Activated CD8-positive, alpha-beta memory T cell treated with anti-CD3 and anti-CD28 coated beads for 4 hours (primary cell): ENCODE results near the gene PDE9A.
"Not testable (repeated sequence)": the region's sequence is repeated elsewhere in the genome, so short reads cannot be mapped to it uniquely, and the experiment has no call there.

Experiments used
- DNase-seq, 2 donors: peaks; one replicate each; pipeline ENCODE4 v3.0.0-alpha.2; 2020; ENCODE audit warnings: low read depth in 2 of 2

Gene PDE9A

DNA sequence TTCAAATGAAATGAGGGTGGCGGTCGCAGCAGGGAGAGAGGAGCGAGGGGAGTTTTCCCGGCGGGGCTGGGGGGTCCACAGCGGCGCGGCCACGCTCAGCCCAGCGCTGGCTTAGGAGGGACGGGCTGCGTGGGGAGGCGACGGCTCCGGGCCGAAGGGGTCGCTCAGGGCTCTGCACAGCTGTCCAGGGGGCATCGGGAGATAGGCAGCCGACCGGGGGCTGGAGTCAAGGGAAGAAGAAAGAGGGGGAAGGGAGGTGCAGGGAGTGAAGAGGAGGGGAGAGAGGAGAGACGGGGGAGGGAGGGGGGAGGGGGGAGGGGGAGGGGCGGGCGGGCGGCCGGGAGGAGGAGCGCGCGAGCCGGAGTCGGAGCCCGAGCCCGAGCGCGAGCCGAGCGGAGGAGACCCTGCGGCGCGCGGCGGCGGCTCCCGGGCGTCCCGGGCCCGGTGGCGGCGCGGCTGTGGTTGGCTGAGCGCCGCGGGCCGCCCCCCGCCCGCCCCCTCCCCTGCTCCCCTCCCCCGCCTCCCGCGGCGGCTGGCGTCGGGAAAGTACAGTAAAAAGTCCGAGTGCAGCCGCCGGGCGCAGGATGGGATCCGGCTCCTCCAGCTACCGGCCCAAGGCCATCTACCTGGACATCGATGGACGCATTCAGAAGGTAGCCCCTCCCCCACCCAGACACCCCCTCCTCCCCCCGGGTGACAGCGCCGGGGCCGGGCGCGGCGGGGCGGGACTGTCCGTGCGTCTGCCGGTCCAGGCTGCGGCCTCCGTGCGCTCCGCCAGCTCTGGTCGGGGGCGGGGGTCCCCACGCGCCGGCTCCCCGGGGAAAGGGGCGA lies at the start of gene PDE9A:
PDE9A (plus strand) TSS at position 391 of the 831 bp plus-strand sequence; CDS start at position 585, 194 bp downstream.
- DNase-seq, result no peak

DNA sequence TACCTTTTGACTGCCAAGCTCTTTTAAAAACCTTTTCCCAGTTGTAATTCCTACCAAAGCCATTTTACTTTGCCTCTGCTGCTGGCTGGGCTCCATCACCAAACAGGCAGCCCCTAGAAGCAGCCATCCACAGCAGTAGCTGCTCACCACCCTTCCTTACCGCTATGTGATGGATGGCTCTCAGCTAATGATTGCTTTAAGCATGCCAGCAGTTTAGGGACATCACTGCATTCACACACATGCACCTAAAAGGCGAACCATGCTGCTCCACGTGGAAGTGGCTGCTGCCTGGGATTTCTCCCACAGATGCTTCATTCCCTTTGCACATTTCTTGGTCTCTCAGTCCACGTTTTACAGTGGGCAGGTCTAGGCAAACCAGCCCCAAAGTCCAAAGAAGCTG lies 46.3 kb upstream of the PDE9A start:
- DNase-seq, result no peak

DNA sequence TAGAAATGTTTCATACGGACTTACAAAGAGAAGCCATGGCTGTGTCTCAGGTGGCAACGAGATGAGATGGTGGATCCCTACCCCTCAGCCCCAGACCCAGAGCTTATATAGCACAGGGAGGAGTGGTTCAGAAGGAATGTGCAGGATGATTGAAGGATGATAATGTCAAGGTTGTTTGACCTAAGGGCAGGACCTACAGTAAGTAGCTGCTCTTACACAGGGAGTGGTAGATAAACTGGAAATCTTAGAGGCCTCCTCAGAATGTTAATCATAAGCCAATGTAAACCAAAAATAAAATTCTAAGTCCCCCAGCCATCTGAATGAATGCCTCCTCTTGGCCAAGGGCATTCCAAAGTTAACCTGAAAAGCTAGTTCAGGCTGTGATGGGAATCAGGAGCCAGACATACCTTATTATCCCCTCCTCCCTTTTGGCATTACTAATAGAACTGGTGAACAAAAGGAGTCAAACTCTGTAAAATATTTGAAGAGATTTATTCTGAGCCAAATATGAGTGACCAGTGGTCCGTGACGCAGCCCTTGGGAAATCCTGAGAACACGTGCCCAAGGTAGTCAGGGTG lies 45.8 kb upstream of the PDE9A start:
- DNase-seq, result no peak

DNA sequence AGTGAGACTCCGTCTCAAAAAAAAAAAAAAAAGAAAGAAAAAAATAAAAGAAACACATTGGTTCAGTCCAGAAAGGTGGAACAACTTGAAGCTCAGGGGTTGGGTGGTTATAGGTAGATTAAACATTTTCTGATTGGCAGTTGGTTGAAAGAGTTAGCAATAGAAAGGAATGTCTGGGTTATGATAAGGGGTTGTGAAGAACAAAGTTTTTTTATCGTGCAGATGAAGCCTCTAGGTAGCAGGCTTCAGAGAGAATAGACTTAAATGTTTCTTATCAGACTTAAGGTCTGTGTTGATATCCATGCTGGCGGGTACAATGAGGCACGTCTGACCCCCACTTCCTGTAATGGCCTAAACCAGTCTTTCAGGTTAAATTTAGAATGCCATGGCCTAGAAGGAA lies 45.0 kb upstream of the PDE9A start:
- DNase-seq, result no peak

DNA sequence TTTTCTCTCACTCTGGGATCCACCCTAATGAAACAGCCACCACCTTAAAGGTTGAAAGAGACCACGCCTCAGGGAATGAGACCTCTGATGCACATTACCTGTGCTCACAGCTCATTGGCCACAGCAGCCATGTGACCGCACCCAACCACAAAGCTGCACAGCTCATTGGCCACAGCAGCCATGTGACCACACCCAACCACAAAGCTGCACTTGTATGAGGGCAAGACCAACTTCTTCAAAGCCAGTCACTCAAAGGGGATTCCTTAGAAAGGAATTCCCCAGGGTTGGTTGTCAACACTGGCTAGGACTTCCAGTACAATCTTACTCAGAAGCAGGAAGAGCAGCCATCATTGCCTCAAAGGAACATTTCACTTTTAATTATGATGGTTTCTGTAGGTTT lies 43.6 kb upstream of the PDE9A start:
- DNase-seq, result peak in 1 of 2 donors; percentile 23

DNA sequence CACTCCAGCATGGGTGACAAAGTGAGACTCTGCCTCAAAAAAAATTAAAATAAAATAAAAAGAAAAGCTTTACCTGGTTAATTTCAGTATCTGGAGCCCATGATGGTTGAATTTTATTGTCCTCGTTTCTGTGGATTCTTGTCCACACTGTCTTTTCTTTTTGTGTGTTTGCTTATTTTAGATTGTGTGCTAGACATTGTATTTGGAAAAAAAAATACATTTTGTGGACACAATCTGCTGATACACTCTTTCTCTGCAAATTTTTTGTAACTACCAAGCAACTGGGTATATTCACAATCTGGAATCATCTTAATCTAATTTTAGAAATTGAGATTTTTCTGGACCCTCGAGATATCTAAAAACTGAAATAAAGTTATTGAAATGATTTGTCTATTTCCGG lies 41.6 kb upstream of the PDE9A start:
- DNase-seq, result no peak

DNA sequence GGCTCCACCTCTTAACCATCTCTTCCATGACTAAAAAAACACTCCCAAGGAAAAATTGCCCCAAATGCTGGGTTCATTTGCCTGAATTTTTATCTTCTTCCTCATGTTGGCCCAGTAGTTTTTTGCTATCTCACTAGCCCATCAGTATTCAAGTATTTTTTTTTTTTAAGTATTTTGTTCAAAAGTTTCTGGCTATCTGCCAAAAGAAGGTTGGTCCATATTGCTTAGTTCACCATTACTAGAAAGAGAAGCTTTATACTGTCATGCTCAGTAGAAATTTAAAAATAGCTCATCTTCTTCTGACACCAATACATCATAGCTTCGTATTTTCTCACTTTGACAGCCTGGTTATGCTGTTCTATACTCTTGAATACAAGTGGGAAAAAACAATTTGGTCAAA lies 41.0 kb upstream of the PDE9A start:
- no peak for DNase-seq

DNA sequence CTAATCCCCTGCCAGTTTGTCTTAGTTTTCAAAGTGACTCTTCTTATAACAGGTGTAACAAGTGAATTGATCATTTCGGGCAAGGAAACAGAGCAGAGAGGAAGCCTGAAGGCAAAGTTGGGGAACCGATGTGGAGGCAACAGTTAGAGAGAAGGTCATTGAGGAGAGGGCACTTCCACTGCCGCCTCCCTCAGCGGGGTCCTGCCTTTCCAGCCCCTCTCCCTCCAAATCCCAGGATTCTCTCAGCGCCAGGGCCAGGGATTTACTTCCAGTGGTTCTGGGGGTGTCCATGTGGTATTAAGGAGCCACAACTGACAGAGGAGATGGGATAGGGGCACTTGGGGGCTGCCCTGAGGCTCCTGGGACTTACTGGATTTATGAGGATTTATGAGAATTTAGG lies 39.7 kb upstream of the PDE9A start:
- no peak for DNase-seq

DNA sequence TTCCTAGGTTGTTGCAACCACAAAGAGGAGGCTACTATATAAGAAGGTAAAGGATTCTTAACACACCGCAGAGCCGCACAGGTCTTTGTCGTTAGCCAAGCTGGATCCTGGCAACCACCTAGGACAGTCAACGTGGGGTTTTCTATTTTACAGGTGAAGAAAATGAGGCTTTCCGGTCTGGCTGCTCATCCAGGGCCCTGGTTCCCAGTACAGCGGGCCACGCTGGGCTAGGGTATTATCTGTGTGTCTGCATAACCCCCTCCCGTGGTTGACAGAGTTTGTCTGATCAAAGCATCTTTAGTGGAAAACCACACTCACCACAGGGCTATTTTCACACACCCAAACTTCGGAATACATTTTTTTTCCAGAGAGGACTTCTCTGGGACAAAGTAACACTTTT lies 39.0 kb upstream of the PDE9A start:
- peak in 1 of 2 donors; percentile 22 for DNase-seq

DNA sequence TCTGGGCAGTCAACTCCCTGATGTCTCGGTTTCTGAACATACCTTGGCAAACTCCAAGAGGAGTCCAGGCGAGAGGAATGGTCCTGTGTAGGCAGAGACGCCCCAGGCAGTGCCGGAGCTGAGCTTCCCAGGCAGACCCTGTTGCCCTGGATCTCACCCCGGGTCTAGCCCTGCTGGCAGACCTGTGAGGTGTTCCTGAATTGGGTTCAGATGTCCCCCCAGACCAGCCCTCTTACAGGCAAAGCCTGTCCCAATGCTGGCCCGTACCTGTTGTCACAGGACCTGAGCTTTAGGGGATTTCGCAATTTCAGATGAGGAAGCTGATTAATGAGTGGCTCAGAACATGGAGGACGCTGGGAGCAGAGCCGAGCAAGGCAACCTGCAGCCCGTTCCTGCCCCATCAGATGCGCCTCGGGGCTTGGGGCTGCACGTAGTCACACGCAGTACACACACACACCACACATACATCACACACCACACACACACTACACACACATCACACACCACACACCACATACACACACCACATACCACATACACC lies 38.5 kb upstream of the PDE9A start:
- DNase-seq, result peak; percentile 10 to 15

DNA sequence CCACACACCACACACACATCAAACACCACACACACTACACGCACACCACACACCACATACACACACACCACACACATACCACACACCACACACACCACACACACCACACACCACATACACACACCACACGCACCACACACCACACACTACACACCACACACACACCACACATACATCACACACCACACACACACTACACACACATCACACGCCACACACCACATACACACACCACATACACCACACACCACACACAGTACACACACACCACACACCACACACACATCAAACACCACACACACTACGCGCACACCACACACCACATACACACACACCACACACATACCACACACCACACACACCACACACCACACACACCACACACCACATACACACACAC lies 38.0 kb upstream of the PDE9A start:
- DNase-seq, result not testable (repeated sequence)

DNA sequence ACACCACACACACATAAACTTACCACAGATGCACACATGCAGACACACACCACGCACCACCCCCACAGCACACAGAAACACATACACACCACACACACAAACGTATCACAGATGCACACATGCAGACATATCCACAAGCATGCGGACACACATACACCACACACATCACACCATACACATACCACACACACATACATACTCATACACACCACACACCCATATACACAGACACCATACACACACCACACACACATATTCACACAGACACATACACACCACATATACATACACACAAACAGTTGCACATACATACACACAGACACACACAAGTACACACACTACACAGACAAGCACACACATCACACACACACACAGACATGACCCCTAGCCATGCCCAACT lies 37.5 kb upstream of the PDE9A start:
- no peak for DNase-seq

DNA sequence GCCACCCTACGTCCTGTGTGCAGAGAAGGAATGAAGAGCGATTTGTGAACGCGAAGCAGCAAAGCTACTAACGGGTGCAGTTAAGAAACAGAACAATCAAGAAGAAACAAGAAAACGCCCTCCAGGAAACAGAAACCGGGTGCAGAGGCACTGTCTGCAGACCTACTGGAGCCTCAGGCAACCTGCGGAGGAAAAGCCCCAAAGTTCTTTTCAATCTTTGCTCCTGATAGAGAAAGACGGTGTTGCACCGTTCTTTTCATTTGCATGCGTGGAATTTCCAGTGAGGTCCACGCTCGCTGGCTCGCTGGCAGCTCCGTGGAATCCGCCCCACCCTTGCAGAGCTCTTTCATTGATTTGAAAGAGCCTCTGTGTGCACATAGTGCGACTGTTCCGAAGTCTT lies 37.0 kb upstream of the PDE9A start:
- no peak for DNase-seq

DNA sequence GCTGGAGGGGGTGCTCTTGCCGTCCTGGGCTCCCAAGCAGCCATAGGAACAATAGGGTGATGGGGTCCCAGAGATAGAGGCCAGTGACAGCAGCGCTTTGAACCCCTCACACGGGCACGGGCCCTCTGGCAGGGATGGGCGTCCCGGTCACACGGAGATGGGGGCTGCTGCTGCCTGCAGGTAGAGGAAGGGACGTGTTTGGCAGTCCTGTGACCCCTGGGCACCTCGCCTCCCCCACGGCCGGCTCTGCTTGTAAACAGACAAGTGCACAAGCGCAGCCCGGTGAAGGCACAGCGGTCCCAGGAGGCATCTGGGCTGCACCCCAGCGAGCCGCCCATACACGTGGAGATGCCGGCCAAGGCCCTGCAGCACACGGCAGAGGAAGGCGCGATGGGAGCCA lies 36.5 kb upstream of the PDE9A start:
- DNase-seq, result no peak

DNA sequence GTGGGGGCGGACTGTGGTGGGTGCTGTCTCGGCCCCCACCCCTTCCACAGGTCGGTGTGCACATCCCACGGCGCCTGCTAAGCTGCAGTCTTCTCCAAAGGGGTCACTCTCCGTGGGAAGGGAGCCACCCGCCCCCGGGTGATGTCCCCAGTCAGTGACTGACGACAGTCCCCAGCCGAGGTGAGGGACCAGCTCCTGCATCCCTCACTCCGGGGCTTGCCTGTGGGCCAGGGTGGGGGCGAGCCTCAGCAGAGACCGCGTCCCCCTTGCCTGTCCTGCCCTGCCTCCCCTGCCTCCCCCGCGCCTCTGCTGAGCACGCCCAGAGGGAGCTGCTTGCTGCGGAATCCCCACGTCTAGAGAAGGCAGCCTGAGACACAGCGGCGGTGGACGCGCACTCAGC lies 35.9 kb upstream of the PDE9A start:
- DNase-seq, result no peak

DNA sequence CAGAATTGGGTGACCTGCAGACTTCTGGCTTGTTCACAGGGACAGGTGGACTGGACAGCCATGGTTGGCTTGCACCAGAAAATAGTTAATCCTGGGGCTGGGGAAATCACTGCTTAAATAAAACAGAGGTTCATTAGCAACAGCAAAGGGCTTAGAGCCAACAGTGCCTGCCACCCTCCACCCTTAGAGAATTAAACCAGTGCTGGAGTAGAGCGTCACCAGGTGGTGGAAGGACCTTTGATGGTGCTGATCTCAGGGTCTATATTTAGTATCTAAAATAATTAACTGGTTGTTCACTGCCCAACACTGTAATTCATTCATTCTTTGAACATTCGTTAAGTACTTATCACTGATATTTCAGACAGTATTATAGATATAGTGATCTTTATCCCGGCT lies 34.7 kb upstream of the PDE9A start:
- DNase-seq, result no peak

DNA sequence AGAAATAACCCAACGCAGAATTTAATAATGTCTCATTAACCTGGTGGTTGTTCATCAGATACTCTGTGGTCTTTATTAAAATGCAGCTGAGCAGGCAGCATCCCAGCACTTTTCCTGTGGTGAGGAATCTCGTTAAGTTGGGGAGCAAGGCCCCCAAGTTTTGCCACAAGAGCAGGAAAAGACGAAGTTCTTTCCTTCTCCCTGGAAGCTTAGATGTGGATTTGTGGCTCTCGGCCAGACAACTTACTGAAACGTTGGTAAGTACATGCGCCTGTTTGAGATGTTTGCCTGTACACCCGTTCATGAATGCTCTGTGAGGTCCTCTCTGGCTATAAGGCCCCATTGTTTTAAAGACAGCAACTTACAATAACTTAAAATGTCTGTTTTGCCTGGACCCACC lies 34.3 kb upstream of the PDE9A start:
- no peak for DNase-seq

DNA sequence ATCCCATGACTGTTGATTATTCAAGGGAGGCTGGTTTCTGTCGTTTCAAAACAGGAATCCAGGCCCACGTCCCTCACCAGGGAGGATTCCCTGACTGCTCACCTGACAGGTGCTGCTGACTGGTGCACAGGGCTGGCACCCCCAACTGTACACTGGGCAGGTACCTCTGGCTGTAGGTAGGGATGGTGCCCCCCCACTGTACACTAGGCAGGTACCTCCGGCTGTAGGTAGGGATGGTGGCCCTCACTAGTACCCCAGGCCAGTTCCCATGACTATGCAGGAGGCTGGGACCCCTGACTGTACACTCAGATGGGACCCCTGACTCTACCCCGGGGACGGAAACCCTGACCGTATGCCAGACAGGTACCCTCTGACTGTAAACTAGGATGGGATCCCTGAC lies 33.6 kb upstream of the PDE9A start:
- DNase-seq, result no peak

DNA sequence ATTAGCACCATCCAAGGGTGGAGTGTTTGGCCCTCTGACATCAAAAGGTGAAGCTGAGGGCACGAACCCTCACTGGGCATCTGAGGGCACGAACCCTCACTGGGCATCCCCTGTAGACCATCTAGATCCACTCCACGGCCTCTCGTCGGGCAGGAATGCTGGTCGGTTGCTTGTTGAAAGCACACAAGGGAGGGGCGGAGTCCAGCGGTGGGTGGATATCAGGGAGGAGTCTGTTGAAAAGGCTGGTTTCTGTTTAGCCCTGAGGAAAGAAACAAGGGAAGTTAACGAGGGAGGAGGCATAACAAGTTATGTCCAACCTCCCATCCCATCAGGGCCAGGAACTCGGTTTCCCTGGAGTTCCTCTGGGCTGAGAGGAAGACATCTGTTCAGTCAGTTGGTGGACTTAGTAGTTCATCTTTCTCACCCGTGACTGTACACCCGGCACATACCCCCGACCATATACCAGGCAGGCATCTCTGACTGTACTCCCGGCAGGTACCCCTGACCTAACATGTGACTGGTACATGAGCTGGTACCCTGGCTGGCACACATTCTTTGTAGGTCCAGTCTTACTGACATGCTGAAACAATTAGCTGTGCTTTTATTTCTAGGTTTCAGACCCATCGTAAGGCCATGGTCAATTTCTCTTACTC lies 32.1 kb upstream of the PDE9A start:
- no peak for DNase-seq

DNA sequence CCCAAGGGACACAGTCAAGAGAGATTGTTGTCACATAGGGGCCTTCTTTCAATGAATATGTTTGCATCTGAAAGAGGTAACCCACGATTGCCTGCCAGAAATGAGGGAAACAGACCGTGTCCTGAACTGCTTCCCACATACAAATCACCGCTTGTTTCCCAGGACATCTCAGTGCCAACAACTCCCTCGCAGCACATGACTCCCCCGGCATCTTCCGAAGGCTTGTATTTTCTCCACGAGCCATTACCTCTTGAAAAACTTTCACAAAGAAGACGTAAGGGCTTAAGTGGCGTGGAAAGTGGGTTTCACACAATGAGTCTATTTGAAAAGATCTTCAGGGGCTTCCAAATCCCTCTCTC lies 31.6 kb upstream of the PDE9A start:
- no peak for DNase-seq

DNA sequence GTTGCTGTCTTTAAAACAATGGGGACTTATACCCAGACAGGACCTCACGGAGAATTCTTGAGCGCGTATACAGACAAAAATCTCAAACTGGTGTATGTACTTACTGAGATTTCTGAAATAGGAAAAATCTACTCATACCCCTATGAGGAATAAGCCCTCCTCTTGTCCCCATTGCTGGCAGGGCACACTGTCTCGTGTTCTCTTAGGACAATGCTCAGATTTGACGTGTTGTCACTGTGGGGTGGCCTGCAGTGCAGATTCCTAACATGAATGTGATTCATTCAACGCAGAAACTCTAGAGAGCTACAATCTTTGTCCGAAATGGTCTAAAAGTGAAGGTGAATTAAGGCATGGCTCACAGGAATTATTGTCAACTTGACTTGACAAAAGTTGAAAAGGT lies 31.1 kb upstream of the PDE9A start:
- DNase-seq, result no peak

DNA sequence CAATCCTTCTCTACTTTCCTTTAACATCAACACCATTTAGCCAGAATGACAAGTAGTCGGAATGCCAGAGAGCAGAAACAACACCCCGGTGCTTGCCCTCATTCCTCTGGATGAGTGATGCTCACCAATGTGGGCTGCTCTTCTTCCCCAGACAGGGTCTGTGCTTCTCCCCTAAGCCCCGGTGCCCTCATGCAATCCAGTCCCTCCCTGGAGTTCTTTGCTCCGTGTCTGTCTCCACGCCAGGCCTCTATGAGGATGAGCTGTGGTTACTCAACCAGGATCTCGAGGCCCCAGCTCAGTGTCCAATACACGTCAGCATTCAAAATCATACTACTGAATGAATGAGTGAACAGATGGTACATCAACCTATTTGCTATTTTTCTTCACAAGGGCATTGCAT lies 29.7 kb upstream of the PDE9A start:
- DNase-seq, result no peak
